ENCODE measurements around the gene CEL.

Gene CEL

GRCh38 chr9:133106511-133107244 lies 44.9 kb downstream of the CEL start:
- no peak for DNase-seq

DNA sequence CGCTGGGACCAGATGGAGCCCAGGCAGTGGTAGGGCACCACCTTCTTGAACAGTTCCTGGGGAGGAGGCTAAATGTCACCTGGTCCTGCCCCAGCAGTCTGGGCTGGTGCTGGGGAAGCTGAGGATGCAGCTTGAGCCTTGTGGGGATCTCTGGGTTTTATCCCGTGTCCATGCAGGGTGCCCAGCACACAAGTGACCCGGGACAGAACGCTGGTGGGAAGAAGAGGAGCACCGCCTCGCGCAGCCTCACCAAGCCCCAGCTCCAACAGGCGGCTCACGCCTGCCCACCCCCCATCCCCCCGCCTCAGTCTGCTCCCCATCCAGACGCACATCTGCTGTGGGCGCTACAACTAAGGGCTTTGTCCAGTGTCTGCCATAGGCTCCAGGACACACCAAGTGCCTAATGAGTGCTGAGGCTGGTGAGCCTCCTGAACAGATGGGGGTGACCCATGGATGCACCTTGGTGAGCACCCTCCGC lies 45.5 kb downstream of the CEL start:
- DNase-seq: no peak

- no peak for DNase-seq
Measured at GRCh38 chr9:133107961-133108793, 46.4 kb downstream of the CEL start.

DNA sequence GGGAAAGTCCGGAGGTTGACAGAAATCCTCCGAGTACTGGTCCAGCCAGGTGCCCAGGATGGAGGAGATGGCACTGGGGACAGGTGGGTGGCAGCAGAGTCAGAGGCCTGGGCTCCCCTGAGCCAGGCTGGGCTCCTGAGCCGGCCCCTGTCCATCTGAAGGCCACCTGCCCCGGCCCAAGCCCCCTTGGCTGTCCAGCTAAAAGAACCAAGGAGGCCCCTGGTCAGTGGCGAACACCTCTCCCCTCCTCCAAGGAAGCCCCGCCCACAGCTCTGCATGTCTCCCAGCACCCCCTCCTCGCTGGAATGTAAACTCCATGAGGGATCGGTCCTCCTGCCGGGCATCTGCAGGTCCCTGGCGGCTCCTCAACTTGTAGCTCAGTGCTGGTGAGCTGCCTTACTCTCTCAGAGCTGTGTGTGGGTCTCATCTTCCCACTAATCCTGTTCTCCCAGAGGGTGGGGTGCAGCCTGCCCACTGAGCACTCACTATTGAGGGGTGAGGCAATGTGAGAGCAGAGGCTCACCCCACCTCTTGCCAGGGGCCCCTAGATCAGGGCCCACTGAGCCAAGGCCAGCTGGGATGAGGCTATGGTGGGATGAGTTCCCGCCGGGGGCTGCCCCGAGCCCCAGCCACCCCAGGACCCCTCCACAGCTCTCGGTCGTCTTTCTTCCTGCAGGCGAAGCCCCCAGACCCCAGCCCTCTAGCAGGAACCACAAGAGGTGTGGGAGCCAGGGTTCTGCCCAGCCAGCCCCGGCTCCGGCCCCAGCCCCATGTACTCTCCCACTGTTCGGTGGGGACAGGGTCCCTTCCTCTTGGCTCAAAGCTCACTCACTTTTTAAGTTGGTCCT lies 47.2 kb downstream of the CEL start:
- DNase-seq: no peak

- DNase-seq: no peak
Measured at GRCh38 chr9:133109931-133110650, 48.3 kb downstream of the CEL start.

DNA sequence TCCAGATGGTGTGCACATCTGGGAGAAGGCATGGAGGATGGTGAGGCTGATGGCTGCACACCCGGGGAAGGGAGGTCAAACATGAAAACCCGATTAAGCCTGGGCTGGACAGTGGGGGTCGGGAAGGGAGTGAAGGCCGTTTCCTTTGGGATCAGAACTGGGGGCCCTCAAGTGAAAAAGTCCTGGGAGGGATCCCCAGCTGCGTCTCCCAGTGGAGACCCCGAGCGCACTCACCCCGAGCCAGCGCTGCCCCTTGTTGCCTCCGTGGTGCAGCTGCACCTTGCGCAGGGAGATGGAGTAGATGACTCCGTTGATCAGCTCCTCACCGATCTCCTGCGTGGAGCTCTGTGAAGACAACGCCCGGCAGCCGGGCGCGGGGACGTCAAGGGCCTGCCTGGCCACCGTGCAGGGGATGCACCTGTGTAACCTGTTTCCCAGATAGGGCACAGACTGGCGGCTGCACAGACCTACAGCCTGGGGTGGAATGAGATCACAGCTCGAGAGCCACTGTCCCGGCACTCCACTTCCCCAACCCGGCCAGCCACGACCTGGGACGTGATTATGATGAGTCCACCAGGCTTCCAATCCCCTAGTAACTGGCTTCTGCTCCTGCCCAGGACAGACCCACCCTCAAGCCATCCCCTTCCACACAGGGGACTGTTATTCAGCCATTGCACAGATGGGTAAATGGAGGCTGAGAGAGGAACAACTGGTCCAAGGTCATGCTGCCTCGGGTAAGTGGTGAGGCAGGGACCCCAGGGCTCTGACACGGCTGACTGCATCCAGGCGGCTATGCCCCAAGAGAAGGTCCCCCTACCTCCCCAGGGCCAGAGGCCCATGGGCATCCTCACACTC lies 50.3 kb downstream of the CEL start:
- DNase-seq: no peak

DNA sequence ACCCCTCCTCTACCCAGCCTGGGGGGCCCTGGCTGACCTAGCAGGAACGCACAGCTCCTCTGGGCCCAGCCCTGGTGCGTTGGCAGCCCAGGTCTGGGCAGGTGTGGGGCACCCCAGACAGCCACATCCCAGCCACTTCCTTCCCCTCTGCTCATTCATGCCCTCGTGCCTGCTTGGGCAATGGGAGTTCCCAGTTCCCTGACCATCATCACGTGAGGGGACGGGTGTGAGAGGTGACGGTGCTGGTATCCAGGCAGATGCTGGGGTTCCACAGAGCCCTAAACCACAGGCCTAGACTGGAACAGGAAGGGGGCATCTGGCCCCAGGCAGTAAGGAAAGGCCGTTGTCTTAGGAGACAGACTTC lies 50.9 kb downstream of the CEL start:
- DNase-seq: no peak

DNA sequence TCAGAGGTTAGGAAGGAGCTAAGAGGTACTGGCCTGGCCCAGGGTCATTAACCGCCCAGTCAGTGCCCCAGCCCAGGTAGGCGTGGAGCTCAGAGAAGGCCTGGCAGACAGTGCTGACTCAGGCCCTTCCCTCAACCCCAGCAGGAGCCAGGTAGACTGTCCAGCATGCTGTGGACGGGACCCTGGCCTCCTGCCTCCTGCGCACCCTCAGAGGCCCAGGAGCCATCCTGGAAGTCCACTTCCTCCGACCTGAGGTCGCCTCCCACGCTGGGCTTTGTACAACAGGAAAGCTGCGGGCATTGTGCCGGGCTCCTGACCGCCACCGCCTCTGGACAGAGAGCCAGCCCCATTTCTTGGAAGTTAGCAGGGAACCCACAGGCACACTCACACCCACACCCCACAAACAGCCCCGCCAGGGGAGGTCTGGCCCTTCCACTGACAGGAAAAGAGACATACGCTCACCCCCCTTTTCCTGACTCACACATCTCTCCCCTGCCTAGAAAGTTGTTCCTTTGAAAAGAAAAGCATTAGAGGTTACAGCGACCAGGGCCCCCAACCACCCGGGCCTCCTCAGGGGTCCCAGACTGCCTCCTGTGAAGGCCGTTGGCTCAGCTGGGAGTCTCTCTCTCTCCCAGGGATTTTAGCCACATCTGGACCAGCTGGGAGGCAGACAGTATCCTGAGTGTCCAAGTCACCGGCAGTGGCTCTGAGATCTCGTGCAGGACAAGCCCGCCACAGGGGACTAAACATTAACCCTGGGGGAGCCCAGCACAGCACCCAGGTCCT lies 51.6 kb downstream of the CEL start:
- DNase-seq: no peak

GRCh38 chr9:133113949-133114885 lies 52.4 kb downstream of the CEL start:
- peak; percentile 82 for DNase-seq

- peak; percentile 42 for DNase-seq
Measured at GRCh38 chr9:133114886-133115603, 53.3 kb downstream of the CEL start.

DNA sequence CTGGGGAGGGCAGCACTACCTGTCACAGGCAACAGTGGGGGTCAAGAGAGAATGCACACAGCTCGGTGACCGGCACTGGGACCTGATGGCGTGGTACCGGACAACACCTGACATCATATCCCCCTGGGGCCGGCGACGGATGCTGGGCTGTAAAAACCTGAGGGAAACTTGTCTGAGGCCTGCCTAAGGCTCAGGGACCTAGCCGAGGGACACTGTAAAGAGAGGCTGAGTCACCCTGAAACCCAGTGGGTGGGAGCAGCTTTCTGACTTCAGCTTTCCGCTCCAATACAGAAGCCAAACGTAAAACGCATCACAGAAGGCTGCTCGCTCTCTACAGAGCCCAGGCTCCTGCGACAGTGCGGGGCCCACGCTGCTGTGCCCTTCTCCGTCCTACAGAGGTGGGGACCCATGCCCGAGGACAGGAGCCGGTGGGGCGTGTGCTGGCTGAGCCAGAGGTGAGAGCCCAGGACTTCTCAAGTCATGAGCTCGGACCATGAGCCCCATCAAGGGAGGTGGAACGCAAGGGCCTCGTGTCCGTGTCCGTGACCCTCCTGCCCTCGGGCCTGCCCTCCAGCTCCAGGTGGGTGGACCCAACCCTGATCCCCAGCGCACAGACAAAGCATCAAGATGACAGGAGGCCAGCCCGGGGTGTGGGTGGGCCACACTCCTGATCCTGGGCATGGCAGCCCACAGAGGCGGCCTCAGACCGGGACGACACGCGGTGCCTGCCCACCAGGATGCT lies 54.0 kb downstream of the CEL start:
- DNase-seq: no peak

DNA sequence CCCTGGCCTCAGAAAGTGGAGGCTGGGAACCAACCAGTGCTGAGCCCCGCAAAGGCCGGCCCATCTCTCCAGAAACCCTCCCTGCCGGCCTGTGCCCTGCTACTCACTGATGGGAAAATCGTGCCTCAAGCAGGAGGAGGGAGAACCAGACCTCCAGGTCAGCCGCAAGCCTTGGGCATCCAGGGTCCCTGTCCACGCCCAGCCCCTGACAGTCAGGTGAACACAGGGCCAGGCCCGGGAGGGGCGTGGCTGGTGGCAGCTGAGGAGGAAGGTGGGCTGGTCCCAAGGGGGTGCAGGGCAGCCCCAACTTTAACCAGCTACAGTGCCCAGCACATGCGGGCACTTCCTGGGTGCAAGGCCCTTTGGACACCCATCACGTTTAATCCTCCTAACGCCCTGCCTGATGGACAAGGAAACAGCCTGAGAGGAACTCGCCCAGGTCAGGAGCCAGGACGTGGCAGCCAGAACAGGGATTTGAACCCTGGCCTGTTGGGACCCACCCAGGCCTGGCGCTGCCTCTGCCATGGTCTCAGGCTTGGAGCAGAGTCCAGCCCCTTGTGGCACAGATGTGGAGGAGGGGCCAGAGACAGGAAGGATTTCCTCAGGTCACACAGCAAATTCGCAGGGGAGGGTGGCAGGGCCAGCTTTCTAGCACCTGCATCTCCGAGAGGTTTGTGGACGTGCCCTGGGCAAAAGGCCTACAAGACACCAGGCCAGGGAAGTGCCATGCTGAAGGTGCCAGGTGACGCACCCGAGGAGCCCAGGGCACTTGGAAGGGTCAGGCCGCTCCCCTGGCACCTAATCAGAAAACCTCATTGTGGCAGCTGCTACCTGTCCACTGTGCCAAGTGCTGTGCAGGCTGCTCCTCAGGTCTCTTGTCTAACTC lies 54.8 kb downstream of the CEL start:
- DNase-seq: no peak

DNA sequence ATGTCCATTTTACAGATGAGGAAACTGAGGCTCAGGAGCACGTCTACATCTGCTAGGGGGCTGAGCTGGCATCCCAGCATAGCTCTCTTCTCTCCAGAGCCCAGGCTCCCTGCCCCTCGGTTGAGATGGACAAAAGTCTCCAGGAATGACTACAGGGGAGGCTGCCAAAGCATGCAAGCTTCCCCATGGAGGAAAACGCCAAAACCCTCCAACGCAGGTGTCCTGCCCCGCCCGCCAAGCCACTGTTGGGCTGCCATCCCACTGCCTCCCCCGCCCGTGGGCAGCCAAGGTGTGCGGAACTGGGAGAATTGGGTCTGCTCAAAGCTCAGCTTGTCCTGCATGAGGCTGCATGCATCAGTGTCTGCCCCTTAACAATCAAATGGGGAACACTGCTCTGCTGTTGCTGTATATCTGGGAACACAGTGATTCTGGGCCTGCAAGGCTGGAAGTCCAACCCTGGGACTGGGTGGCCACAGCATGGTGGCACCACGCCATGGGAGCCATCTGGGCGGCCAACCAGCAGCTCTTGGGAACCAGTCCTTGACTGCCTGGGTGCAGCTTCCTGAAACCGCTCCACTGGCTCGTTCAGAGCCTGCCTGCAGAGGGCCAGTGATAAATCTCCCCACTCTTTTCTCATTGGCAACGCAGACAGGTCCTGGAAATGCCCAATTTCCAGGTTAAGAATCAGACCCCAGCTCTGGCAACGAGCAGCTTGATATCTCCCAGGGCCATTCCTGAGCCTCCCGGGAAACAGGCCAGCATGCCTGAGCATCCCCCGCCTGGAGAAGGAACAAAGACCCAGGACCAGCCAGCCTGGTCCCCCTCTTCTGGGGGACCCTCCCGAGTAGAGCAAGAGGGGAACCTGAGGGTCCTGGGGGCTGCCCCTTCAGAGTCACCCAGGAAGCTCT lies 55.7 kb downstream of the CEL start:
- no peak for DNase-seq

GRCh38 chr9:133118179-133118520 lies 56.4 kb downstream of the CEL start:
- no peak for DNase-seq

- DNase-seq: no peak
Measured at GRCh38 chr9:133118568-133118967, 56.8 kb downstream of the CEL start.
